HepG2 (cell line): ENCODE measurements around the gene SPATA7.
"Not testable (repeated sequence)": the region's sequence is repeated elsewhere in the genome, so short reads cannot be mapped to it uniquely, and the experiment has no call there.

Source experiments
- ATF4 ChIP-seq, 2 experiments: fragments of 450-650 bp in 1 of 2; sonication (generic) in 1 of 2; formaldehyde crosslinking; IDR thresholded peaks; 2 replicates each; pipeline versions ENCODE4 v1.5.0 to v1.8.0; 2020 to 2022; ENCODE audit warnings: mild to moderate bottlenecking in 1 of 2, missing genetic modification reagents in 1 of 2
- CC2D1A ChIP-seq: sonication (generic); formaldehyde crosslinking; IDR thresholded peaks from 2 replicates; pipeline ENCODE4 v1.8.1; 2023; ENCODE audit warnings: mild to moderate bottlenecking, missing genetic modification reagents
- CHD4 ChIP-seq: fragments of 200-600 bp; sonication (generic); IDR thresholded peaks from 2 replicates; pipeline ENCODE4 v1.7.0; 2017; ENCODE audit warnings: mild to moderate bottlenecking, low read length, borderline replicate concordance
- CREB1 ChIP-seq, 2 experiments: fragments of 450-650 bp in 1 of 2; IDR thresholded peaks; 2 replicates each; pipeline ENCODE4 v1.6.1; 2016 to 2017; ENCODE audit warnings: control low read depth in 1 of 2, mild to moderate bottlenecking in 1 of 2, missing compliant biosample characterization in 1 of 2, missing genetic modification characterization in 1 of 2
- CTCF ChIP-seq: sonication (generic); formaldehyde crosslinking; IDR thresholded peaks from 2 replicates; pipeline ENCODE4 v1.5.0; 2020; ENCODE audit warnings: mild to moderate bottlenecking, missing genetic modification reagents, moderate library complexity
- HNF1B ChIP-seq: sonication (generic); formaldehyde crosslinking; IDR thresholded peaks from 2 replicates; pipeline ENCODE4 v1.5.1; 2020; ENCODE audit warnings: mild to moderate bottlenecking, moderate library complexity, missing genetic modification reagents
- KDM1A ChIP-seq: IDR thresholded peaks from 2 replicates; pipeline ENCODE4 v1.6.1; 2016; ENCODE audit warnings: missing compliant biosample characterization
- PHF20 ChIP-seq: sonication (generic); formaldehyde crosslinking; IDR thresholded peaks from 2 replicates; pipeline ENCODE4 v1.5.0; 2020; ENCODE audit warnings: mild to moderate bottlenecking, missing genetic modification reagents
- RARA ChIP-seq: IDR thresholded peaks from 2 replicates; pipeline ENCODE4 v1.6.1; 2016; ENCODE audit warnings: missing genetic modification reagents, missing compliant biosample characterization
- REST ChIP-seq, 2 experiments: IDR thresholded peaks; 2 replicates each; pipeline ENCODE4 v1.6.1; 2011 to 2012; ENCODE audit warnings: low read length in 2 of 2, borderline replicate concordance in 1 of 2, low read depth in 1 of 2, mild to moderate bottlenecking in 1 of 2, moderate library complexity in 1 of 2
- SP1 ChIP-seq, 2 experiments: fragments of 450-650 bp in 1 of 2; sonication (generic) in 1 of 2; formaldehyde crosslinking in 1 of 2; IDR thresholded peaks; 2 replicates each; pipeline versions ENCODE4 v1.4.0 to v1.6.1; 2016 to 2020; ENCODE audit warnings: missing genetic modification reagents in 1 of 2
- ZBTB49 ChIP-seq: sonication (generic); formaldehyde crosslinking; IDR thresholded peaks from 2 replicates; pipeline ENCODE4 v1.4.0; 2020; ENCODE audit warnings: missing genetic modification reagents, borderline replicate concordance

GRCh38 chr14:88381634-88382033 lies 3.8 kb upstream of the SPATA7 start:
- not testable (repeated sequence) for TF ChIP-seq SP1 (IDR thresholded peaks at IDR 0.05); SP1 (CRISPR knock-in tag; IDR thresholded peaks at IDR 0.05); RARA (CRISPR knock-in tag); CTCF; CHD4; ATF4 (CRISPR knock-in tag; IDR thresholded peaks at IDR 0.05); CREB1 (IDR thresholded peaks at IDR 0.05); CREB1 (CRISPR knock-in tag; IDR thresholded peaks at IDR 0.05); CC2D1A (CRISPR knock-in tag); HNF1B (CRISPR knock-in tag); REST (IDR thresholded peaks at IDR 0.05; ENCODE audit: borderline replicate concordance in 1 of 2, low read depth in 1 of 2, low read length in 2 of 2); PHF20 (CRISPR knock-in tag); ZBTB49; KDM1A (CRISPR knock-in tag)
